Activated effector memory CD4-positive, alpha-beta T cell treated with Interleukin-2 at 50 U/mL for 16 hours (primary cell): ENCODE data around the gene MLLT3.

ENCODE experiments used
- DNase-seq: peaks from one replicate; pipeline ENCODE4 v3.0.0-alpha.2; 2020

Gene MLLT3

DNA sequence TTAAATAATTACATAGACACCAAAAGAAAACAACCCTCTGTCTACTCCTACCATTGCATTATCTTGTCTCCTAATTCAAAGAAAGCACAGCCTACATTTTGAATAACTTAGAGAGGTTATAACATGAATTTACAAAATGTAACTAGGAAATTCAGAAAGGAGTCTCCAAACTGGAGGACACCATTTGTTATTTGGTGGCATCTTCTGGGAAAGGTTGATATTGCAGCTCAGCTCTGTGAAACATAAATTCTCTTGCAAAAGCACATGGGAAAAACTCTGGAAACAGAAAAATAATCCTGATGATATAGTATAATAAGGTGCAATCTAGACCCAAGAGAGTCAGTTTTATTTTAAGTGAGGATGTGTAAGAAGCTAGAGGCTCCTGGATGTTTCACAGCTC lies 215.3 kb downstream of the MLLT3 start:
- no peak for DNase-seq

DNA sequence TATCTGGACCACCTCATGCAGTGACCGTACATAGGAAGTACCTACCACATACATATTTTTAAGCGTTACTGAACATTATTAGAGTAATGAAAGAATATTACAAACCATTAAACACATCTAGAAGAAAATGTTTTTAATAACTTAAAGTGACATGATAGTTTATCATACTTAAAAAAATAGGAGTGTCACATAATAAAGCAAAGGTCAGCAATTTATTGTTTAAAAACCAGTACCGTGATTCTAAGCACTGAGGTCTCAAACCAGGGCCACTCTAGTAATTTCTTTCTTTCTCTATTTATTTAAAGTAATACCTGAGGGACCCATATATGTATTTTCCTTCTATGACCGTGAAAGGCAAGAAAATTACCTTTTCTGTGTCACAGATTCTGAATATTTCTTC lies 216.0 kb downstream of the MLLT3 start:
- no peak for DNase-seq

DNA sequence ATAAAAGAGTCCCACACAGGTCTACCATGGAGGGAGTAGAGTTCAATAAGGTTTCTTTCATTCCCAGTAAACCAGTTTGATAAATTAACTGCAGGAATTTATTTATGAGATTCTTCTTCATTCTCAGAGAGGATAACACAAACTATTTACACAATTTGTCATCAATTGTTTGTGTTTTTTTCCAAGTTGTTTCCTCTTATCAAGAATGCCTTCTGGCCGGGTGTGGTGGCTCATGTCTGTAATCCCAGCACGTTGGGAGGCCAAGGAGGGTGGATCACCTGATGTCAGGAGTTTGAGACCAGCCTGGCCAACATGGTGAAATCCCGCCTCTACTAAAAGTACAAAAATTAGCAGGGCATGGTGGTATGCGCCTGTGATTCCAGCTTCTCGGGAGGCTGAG lies 216.7 kb downstream of the MLLT3 start:
- no peak for DNase-seq

DNA sequence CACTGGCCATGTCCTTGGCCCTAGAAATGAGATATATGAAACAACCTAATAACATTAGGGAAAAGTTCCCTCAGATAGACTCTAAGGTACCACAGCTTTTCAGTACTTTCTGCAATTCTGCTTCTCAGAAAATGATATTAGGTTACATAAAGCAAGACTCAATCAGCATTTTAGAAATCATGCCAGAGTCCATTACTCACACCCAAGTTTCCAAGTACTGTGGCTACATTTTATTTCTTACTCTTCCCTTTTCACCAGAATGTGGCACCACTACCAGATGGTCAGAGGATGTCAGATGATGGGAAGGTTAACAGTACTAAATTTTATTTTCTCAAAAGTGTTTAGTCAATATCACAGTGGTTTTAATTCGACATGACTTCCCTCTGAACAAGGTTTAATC lies 217.2 kb downstream of the MLLT3 start:
- DNase-seq: no peak

DNA sequence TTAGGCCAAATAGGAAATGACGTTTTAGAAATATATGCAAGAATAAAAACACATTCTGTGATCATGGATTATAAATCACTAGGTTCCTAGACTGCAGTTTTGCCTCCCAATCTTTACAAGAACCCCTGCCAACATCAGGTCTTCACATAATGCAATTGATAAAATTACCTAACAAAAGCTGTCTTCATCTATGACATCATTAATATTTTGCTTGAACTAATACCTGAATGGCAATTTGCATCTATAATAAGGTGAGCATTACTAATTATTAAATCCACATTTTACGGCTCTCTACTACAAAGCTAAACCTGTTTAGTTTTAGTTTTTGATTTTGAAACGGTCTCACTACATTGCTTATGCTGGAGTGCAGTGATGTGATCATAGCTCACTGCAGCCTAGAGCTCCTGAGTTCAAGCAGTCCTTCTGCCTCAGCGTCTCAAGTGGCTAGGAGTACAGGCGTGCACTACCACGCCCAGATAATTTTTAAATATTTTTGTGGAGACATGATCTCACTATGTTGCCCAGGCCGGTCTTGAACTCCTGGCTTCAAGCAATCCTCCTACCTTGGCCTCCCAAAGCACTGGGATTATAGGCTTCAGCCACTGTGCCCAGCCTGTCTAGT lies 218.0 kb downstream of the MLLT3 start:
- DNase-seq: no peak

DNA sequence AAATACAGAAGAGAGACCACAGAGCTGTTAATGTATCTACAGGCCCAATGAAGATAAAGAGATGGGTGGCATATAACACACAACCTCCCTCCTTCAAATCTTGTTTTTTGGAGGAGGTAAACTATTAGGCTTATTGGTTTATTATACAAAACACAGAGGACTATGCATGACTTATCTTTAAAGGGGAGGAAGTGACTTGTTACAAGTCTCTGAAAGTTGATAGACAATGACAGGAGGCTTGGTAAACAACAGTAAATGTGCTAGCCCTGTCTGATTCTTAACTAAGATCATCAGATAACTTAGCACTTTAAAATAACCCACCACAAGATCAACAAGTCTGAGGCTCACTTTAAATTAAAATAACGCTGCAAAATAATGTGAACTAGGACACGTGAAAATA lies 219.0 kb downstream of the MLLT3 start:
- DNase-seq: no peak

DNA sequence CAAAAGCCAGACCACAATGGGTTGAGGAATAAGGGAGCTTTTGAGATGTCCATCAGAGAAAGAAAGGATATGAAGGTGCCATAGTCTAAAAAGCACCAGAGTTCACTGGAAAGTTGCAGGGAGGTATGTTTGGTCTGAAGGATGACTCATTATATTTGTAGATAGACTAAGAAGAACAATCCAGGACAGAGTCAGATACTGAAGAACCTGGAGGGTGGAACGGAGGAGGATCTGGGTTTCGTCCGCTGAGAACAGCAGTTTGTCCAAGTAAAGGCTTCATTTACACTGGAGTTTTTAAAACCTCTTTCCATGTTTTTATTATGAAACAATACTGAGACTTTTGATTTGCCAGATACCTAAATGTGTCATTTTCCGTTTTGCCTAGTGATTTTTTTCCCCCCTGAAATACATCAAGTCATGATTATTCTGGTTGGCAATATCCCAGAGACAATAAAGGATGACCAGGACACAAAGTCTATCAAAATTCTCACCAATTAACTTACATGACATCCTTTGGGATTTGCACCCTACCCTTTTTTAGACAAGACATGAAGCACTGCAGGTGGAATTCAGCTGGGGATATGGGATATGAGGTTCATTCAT lies 219.9 kb downstream of the MLLT3 start:
- no peak for DNase-seq

DNA sequence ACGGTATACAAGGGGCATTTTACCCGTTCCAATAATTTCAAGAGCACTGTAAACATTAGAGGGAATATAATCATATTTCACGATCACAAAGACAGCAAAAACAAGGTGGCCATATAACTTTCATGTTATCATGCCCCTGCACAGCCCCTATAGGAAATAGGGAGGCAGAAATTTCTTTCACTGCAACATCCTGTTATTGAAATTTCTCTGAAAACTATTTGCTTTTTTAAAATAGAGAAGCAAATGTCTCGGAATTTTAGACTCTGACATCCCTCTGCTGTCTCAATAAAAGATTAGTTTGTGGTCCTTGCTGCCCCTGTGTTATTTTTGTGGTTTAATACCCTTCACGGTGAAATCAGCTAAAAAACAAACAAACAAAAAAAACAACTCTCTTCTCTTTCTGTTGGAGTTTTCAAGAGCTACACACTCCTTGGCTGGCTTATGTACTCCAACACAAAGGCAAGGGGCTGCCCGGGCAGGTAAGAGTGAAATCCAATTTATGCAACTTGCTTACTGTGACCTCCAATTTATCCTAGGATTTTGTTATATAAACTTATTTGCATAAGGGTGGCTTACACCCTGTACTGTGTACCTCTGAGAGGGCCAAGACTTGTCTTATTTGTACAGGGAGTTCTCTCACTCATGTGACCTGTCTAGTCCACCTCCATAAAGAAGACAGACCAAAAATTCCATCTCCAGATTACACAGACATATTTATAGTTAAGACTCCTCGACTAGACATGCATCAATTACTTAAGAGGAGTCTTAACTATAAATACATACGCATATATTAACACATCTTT lies 223.6 kb downstream of the MLLT3 start:
- no peak for DNase-seq

DNA sequence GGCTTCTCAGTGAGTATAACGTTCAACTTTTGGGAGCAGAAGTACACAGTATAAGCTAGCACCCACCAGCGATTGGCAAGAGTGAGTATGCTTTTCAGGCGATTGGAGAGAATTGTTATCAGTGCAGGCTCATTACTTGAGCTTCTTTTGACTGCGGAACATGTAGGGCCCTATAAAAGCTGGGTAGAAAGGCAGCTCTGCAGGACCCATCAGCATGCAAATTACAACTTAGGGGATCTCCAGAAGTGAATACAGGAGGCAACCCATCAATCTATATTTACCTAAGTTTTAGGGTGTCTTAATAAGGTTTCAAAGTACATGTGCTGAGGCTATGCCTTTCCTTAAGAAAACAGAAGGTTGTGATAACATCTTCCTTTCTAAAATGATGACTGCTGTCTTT lies 225.0 kb downstream of the MLLT3 start:
- DNase-seq: no peak

DNA sequence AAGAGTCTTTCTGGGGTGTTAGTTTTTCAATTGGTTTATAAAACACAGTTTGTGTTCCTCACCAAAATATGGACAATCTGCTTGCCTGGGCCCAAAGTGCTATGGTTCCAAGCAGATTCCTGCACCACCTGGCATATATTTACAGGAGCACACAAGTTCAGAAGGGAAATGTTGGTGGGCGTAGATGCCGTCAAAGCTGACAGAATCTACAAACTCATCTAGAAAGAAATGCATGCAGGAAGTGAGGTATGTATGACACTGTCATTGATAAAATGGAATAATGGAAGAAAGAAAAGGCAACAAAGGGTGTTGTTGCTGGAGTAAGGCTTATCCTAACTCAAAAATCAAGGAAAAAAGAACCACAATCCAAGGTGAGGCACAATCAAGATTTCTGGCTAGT lies 225.8 kb downstream of the MLLT3 start:
- no peak for DNase-seq

DNA sequence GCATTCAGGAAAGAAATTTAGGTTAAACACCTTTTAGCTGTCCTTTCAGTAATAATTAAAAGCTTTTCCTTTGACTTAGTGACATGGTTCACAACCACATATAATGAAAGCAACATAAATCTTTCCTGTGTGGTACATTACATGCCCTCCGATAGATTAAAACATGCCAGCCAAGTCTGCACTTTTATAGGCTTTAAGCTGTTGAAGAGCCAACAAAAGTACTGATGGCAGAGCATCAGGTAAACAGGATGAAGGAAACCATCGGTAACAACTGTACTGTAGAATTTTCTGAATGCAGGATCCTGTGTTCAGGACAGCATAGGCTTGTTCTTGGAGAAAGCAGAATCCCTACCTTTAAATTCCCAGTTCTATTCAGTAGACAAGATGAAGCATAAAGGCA lies 226.6 kb downstream of the MLLT3 start:
- no peak for DNase-seq

DNA sequence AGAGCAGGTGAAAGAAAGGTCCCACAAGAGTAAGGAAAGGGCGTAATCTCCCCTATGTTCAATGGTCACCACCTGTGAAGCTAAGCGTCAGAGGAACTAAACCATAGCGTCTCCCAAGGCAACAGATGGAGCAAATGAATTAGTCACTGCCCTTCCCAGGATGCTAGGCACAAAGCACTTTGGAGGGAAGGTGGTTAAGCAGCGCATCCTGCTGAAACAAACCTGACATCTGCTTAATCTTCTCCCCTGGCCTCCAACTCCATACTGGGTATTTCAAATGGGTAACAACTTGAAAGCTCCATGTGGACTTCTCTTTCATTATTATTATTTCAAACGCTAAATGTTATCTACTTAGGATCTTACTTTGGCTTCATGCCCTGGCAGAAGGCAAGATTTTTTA lies 227.3 kb downstream of the MLLT3 start:
- no peak for DNase-seq

DNA sequence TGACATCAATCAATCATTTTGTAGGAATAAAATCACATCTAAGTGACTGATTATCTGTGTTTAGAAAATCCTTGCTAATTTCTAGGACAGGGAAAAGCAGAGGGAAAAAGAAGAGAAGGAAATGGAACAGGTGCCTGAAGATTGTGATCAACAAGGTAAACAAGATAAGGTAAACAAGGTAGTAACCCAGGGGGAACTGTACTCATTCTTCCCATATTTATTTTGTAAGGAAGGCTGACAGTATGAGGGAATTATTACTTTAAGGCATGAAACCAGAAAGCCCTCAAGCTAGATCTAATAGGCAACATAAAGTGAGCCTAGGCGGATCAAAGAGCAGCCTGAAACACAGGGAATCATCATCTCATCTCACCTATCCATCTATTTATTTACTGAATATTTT lies 231.1 kb downstream of the MLLT3 start:
- no peak for DNase-seq

DNA sequence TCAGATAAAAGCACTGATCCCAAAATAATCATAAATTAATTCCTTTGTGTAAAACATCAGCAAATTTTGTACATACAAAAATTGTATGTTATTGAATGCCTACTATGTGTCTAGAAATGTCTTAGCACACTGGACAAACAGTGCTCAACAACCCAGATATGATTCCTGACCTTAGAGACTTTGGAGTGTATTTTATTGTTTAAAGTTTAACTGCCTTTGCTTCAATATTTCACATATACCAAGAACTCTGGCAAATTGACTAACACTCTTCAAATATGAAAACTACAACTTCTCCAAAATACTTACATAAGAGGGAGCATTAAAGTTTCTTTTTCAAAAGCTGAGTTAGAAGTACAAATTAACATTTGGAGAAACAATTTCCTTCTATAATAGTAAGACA lies 231.9 kb downstream of the MLLT3 start:
- no peak for DNase-seq

DNA sequence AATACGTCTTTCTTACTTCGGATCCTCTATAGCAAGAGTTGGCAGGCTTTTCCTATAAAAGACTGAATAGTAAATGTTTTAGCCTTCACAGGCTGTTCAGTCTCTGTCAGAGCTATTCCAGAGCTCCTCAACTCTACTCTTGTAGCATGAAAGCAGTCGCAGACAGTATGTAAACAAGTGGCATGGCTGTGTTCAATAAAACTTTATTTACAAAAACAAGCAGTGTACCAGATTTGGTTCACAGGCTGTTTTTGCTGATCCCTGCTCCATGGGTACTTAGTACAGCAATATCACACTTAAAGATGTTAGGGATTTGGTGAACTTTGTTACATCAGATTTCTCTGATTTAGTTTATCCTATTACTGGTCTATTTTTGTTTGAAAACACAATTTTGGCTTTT lies 235.2 kb downstream of the MLLT3 start:
- DNase-seq: no peak

DNA sequence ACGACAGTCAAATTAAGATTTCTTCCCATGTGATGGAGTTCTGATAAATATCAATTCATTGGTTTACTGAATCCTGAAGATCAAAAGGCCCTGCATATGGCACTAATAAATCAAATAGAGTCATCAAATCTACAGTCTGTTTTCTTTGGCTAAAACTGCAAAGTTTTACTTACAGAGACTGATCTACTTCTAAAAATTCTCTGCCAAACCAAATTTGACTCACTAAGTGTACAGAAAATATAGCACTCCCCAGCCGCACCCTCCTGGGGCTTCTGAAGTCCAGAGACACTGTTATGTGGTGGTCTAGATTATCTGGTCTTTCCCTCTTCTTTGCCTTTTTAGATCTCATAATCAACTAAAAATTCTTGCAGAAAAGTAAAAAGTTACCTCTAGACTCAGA lies 237.7 kb downstream of the MLLT3 start:
- DNase-seq: no peak

DNA sequence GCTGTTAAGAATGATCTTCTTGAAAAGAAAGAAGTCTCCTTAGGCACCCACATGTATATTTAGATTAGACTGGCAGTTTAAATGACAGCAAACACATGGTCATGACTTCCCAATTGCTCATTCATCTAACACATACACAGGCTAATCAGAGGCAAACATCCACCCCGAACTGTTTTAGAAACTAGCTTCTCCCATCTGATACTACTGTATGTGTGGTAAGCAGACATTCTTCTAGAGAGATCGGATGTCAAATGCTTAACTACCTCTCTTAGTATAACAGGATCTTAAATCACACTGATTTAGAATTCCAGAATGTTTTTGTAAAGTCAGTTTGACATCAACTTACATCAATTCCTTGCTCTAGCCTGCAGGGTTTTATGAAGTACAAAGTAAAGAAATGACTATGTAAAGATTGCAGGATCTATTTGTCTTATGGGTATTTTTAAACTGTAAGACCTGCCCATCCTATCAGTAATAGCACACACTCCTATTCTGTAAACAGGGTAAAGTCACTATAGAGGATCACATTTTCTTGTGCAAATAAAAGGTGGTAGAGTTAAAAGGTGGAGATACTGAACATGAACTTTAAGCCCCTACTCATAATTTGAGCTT lies 239.7 kb downstream of the MLLT3 start:
- no peak for DNase-seq

DNA sequence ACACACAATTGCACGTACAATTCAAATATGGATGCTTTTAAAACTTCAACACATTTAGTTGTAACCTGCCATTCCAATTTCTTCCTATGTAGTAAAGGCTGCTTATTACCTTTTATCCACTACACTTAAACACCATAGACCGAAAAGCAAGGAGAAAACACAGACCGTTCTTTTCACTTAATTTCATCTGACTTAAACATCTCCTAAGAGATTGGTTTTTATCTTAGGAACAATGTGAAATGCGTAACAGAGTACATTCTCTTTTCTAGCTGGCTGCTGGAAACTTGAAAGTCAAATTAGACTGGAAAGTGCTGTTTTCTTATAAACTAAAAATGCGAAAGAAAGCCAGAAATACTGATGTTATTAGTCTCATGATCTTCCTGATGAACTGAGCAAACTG lies 241.8 kb downstream of the MLLT3 start:
- DNase-seq: no peak

DNA sequence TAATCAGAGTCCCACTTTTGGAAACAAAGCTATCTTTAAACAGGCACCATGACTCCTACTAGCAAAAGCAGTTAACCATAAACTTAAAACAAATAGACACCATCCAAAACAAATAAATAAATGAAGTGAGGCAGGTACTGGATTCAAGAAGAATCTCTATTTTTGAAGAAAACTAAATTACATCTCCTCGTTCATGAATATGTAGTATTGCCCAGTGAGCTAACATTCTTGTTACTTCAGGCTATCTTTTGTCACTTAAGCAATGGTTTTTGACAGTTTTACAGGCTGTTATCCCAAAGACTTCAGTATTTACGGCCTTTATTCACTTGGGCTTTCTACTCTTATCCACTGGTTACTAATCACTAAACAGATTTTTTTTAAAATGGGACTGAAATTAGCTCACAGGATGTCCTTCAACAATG lies 242.5 kb downstream of the MLLT3 start:
- DNase-seq: no peak

DNA sequence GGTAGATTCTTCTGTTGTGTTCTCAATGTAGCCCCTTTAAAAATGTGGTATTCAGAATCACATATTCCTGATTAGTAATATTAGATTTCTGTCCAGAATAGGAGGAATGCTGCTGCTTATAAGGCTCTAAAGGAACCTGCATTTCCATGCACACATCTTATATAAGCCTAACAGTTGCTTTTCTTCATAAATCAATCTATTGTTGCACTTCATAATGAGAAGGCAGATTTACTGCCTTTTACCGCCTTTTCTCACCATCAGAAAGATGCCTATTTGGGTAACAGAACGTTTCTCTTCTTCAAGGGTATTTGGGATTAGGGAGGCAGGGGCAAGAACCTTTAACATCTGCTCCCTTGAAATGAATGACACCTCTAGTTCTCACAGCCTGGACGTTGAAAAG lies 243.4 kb downstream of the MLLT3 start:
- DNase-seq: no peak

DNA sequence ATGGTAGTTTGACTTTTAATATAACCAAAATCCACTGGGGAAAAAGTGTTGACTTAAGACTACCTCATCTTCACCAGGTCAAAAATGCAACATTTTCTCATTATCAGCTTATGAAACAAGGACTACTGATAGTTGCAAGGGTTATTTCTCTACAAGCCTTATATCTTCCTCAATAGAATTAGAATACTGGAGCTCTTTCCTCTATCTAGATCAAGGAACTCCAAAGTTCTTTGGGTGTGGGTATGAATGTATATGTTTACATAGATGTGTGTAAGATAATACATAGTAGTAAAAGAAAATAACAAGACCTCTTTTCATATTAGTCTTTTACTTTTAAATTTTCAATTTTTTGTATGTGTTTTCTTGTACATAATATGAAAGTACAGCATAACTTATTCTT lies 244.5 kb downstream of the MLLT3 start:
- DNase-seq: no peak

DNA sequence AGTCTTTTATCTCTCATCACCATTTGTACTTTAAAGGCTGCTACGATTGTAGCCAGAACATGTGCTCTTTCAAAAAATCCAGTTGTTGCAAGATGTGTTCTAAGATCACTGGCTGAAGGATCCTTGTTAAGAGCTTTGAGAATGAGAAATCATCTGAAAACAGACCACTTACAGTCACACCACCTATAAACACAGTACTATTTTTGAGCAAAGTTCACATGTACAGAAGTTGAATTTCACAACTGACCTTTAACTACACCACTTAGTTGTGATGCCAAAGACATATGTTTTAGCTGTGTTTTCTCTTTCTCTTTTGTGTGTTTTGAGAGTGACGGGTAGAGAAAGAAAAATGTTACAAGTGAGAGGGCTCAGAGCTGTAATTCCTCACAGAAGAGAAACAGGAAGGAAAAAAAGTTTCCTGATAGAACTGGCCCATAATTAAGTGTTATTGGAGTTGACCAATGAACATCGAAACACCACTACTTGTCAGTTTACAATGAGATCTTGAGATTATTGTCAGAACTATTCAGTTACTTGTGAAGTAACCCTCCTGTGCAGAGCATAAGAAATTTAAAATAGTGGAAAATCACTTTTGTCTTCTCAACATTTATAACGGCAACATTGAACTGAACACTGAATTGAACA lies 245.4 kb downstream of the MLLT3 start:
- no peak for DNase-seq

DNA sequence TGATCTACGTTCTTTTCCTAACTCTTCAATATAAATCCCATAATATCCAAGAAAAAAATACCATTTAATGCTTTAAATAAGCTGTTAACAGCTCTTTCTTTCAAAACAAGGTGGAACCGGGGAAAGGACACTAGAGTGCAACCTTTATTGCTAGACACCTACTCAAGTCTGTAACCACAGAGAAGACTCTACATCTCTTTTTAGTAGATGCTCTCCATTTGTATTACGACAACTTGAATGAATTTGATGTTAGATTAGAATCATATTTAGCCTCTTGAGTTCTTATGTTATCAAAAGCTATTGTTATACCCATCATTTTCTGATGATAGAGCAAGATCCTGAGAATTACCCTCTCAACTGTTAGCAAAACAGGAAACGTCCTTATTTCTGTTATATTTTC lies 246.3 kb downstream of the MLLT3 start:
- no peak for DNase-seq

DNA sequence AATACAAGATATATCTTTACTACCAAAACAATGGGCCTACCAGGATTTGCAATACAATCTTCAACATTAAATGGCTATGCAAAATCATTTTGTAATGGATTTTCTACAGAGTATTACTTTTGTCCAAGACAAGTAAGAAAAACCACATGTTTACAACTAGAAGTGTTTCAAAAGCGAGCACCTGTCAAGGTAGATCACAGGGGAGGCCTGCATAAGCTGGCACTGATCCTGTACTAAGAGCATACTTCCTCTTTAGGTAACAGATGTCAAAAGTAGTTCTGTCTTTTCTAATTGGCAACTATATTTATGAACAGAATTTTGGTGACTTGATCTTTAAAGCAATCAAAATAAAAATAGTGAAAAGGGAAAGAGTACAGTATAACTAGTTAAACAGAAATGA lies 249.0 kb downstream of the MLLT3 start:
- DNase-seq: no peak
